Measurements from ENCODE around the gene DLX3.
"Not testable (repeated sequence)": the region's sequence is repeated elsewhere in the genome, so short reads cannot be mapped to it uniquely, and the experiment has no call there.

DLX3 gene

DNA sequence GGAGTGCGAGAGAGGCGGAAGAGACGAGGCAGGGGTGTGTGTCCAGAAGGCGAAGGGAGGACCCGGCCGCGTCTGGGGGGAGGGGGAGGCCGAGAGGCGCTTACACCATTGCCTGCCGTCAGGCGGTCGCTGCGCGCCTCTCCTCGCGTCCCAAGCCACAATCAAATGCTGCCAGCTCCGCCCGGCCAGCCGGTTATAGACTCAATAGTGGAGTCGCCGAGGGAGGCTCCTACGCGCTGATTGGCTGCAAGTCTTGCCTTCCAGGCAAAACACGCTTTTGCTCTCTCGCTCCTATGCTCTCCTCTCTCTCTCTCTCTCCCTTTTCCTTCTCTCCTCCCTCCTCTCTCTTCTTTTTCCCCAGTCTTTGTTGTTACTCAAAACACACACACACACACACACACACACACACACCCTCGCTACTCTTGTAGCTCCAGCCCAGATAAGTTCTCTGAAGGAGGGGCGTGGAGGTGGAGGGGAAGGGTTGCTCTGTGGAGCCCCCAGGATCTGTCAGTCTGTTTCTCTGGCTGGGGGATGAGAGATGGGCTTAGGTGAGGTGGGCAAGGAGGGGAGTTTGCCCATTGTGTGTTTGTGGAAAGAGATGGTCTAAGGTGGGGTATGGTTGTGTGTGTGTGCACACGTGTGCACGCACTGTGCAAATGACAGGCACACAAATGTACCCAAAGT, at the start of gene DLX3:
TSS of gene DLX3 (minus strand) at position 170 of the 684 bp plus-strand sequence. CDS start 226 bp downstream, outside the sequence.
- peak; percentile 49 for DNase-seq

GRCh38 chr17:50044483-50044882, 49.5 kb upstream of the DLX3 start:
- no peak for DNase-seq

DNA sequence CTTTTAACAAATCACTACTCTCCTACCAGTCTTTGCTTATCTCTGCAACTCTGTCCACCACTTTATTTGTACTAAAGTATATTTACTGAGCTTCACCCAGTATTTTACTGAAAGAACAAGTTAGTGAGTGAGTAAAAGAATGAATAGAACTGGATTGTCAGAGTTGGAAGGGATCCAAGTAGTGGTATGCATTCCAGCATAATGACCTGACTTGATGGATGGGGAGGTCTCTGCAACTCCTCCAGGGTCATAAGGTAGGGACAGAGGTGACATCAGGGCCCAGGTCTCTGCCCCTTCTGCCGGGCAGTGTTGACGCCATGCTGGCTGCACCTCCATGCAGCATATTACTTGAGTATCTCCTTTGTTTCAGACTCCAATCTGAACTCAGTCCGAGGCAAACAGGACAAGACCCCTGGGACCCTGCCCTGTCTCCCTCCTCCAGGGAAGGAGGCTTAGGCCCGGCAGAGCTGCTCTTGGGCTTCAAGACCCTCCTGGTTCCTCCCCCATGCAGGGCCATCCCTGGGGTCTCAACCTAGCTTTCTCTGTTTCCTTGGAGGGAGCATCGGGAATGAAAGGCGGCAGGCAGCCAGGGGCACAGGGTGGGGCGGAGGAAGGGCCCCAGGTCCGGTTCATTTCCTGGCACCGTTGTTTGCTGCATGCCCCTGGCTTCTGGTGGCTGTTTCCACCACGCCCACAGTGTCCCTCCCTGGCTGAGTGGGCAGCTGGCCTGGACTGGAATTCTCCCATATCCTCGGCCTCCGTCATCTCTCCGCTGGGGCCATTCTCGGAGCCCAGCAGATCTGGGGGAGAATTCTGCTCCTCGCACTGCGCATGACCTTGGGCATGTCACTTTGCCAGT, 48.5 kb upstream of the DLX3 start:
- no peak for DNase-seq

DNA sequence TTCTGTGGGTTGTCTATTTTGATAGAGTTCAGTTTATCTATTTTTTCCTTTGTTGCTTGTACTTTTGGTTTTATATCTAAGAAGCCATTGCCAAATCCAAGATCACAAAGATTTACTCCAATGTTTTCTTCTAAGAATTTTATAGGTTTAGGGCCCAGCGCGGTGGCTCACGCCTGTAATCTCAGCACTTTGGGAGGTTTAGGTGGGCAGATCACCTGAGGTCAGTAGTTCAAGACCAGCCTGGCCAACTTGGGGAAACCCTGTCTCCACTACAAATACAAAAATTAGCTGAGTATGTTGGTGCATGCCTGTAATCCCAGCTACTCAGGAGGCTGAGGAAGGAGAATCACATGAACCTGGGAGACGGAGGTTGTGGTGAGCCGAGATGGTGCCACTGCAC, 47.2 kb upstream of the DLX3 start:
- no peak for DNase-seq

DNA sequence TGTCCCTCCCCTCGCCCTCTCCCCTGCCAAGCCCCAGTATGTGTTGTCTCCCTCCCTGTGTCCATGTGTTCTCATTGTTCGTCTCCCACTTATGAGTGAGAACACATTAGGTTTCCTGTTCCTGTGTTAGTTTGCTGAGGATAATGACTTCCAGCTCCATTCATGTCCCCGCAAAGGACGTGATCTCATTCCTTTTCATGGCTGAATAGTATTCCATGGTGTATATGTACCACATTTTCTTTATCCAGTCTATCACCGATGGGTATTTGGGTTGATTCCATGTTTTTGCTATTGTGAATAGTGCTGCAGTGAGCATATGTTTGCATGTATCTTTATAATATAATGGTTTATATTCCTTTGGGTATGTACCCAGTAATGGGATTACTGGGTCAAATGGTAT, 45.5 kb upstream of the DLX3 start:
- not testable (repeated sequence) for DNase-seq

GRCh38 chr17:50039058-50039457, 44.0 kb upstream of the DLX3 start:
- no peak for DNase-seq

GRCh38 chr17:50037321-50038107, 42.5 kb upstream of the DLX3 start:
- DNase-seq = no peak

GRCh38 chr17:50036455-50037261, 41.6 kb upstream of the DLX3 start:
- no peak for DNase-seq

DNA sequence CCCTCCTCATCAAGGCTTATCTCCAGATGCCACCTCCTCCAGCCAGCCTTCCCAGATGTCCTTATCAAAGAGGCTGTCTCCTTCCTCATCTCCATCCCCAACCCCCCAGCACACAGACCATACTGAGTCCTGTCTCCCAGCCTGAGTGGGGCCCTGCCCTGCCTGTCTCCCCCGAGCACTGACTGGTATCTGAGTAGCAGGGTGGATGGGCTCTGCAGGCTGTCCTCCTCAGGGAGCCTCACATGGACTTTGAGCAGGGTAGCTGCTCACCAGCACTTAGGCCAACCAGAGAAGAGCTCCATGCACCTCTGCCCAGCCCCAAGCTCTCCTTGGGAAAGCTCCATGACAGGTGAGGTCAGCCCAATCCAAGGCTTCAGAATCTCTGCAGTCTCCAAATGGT, 40.9 kb upstream of the DLX3 start:
- DNase-seq = no peak

GRCh38 chr17:50035421-50035879, 40.4 kb upstream of the DLX3 start:
- no peak for DNase-seq

GRCh38 chr17:50034498-50035364, 39.7 kb upstream of the DLX3 start:
- DNase-seq = no peak

- no peak for DNase-seq
These were observed 38.3 kb upstream of the DLX3 start for GRCh38 chr17:50033316-50033715.

DNA sequence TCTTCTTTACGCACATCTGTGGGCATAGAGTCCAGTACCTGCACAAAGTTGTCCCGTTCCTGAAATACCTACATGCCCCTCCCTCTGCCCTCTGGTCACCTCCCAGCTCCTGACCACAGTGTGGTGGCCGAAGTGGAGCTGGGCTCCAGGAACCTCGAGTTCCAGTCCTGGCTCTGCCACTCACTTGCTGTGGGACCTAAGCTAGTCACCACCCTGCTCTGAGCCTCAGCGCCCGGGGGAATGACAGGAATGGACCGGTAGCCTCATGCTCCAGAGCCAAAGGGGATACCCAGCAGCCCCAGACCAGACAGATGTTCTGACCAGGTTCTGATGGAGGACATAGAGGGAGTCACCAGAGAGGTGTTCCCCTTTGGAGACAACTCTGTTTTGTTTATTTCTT, 34.2 kb upstream of the DLX3 start:
- no peak for DNase-seq

- DNase-seq = no peak
These were observed 33.7 kb upstream of the DLX3 start for GRCh38 chr17:50028736-50029120.

- no peak for DNase-seq
These were observed 33.1 kb upstream of the DLX3 start for GRCh38 chr17:50027881-50028735.

- DNase-seq = no peak
These were observed 32.3 kb upstream of the DLX3 start for GRCh38 chr17:50027172-50027880.

- peak; percentile 38 for DNase-seq
These were observed 31.8 kb upstream of the DLX3 start for GRCh38 chr17:50026837-50027171.

DNA sequence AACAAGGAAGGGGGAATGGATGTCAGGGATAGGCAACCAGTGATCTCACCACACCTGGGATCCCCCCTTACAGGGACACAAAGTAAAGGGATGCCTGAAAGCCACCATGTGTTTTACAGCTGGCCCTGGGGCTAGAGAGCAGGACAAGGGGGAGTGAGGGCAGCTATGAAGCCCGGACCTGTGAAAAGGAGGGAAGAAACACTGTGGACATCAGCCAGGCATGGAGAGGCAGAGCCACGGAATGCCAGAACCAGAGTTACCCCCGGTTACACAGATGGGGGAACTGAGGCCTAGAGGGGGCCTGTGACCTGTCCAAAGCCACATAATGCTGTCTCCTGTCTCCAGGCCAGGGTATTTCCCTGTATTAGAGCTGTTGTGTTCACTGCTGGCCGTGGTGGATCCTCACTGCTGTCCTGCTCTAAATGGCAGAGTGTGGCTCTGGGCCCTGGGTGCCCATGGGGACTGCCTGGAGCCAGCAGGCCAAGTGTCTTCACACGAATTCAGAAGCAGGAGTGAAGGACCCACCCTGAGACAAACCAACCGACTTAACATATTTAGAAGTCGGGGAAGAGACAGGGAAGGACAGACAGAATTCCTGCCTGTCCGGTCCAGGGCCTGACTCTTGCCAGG, 31.1 kb upstream of the DLX3 start:
- no peak for DNase-seq

- DNase-seq = no peak
These were observed 29.8 kb upstream of the DLX3 start for GRCh38 chr17:50024808-50025207.

DNA sequence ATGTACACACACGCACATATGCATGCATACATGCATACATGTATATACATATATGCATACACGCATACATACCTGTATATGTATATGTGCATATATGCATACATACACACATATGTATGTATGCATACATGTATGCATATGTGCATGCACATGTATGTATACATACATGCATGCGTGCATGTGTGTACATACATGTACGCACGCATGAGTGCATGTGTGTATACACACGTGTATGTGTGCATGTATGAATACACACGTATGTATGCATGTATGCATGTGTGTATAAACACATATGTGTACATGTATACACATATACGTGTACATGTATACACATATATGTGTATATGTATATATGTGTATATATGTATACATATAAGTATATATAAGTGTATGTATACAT, 28.5 kb upstream of the DLX3 start:
- no peak for DNase-seq

Data from NCI-H1436 treated with DMSO at 0.1 percent for 48 hours (cell line).